B cell (primary cell): ENCODE data around the gene RNF213.

Experiments used
- EZH2 ChIP-seq: IDR thresholded peaks from 2 replicates; pipeline ENCODE4 v1.6.1; 2012; ENCODE audit warnings: borderline replicate concordance, low read depth, mild to moderate bottlenecking, moderate library complexity, low read length; ENCODE audit not compliant: insufficient read depth, poor library complexity, severe bottlenecking
- TF ChIP-seq, protein P1 (sequence below): fragments of 200-600 bp; IDR thresholded peaks from one replicate; pipeline ENCODE4 v1.8.0; 2022; ENCODE audit warnings: antibody characterized with exemption, mild to moderate bottlenecking

DNA sequence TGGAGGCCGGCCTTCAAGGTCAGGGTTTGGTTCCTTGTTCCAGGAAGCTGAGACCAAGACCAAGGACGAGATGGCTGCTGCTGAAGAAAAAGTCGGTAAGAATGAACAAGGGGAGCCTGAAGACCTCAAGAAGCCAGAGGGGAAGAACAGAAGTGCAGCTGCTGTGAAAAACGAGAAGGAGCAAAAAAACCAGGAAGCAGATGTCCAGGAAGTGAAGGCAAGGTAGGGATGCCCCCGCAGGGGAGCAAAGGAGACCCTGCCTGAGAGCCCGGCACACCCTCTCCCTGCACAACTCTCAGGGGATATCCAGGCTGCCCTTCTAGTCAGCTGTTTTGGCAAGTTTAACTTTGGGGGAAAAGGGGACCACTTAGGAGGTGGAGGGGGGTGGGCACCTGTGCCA lies 29.0 kb downstream of the RNF213 start:
- TF ChIP-seq, protein P1, sequence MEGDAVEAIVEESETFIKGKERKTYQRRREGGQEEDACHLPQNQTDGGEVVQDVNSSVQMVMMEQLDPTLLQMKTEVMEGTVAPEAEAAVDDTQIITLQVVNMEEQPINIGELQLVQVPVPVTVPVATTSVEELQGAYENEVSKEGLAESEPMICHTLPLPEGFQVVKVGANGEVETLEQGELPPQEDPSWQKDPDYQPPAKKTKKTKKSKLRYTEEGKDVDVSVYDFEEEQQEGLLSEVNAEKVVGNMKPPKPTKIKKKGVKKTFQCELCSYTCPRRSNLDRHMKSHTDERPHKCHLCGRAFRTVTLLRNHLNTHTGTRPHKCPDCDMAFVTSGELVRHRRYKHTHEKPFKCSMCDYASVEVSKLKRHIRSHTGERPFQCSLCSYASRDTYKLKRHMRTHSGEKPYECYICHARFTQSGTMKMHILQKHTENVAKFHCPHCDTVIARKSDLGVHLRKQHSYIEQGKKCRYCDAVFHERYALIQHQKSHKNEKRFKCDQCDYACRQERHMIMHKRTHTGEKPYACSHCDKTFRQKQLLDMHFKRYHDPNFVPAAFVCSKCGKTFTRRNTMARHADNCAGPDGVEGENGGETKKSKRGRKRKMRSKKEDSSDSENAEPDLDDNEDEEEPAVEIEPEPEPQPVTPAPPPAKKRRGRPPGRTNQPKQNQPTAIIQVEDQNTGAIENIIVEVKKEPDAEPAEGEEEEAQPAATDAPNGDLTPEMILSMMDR, result no peak
- TF ChIP-seq EZH2, result no peak
